GM21529 (cell line): ENCODE measurements around the gene THSD7B.
"Not testable (repeated sequence)": the region's sequence is repeated elsewhere in the genome, so short reads cannot be mapped to it uniquely, and the experiment has no call there.

ENCODE experiments used
- ATAC-seq: cut with Tn5 transposase; IDR thresholded peaks from one replicate; pipeline ENCODE4 v1.9.1; 2021; ENCODE audit not compliant: unreplicated experiment

Gene THSD7B

GRCh38 chr2:137039482-137040152 is 274.3 kb downstream of the THSD7B start:
- ATAC-seq = no peak

DNA sequence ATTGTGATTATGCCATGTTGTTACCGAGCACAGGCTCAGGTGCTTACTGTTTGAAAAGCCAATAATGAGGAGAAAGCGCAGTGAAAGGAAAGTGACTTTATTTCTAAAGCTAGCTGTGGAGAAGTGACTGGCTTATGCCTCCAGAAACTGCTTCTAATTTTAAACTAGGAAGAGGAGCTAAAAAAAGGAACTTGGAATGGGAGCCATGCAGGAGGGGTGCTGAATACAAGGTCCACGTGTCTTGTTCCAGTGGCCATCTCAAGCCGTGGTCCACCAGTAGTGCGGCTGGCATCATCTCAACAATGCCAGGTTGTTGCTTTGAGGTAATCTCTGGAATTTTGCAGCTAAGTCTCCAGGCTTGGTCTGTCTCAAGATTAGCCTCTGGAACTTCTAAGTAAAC is 282.0 kb downstream of the THSD7B start:
- ATAC-seq = no peak

DNA sequence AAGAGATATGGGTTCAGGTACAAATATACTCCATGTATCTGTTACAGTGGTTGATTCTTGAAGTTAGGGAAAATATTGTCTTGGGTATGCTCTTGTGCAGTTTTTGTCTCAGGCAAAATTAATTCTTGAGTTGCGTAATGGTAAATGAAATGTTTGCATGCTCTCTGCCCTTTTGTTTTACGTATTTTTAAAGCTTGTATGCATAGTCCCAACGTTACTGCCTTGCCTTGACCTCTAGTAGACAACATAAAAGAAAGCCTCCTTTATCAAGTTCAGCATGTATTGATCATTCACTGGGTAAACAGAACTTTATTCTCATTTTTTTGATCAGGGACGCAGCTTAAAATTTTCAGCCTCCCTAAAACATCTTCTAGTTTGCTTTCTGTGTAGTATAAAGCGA is 283.1 kb downstream of the THSD7B start:
- ATAC-seq = no peak

GRCh38 chr2:137049518-137049917 is 284.2 kb downstream of the THSD7B start:
- no peak for ATAC-seq

DNA sequence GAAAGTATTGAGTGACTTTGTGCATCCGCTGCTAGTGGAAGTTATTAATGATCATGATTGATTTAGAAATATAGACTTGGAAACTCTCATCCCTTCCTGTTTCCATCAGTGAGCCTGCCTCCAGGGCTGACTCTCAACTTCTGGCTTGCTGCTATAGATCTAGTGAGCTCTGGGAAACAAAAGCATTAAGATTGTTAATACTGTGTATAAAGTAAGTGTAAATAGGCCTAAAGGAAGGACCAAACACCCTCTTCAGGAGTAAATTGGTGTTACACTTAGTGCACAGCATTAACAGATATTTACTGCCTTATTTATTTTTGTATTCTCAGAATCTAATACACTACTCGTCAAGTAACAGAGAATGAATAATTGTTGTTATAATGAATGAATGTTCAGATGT is 285.6 kb downstream of the THSD7B start:
- ATAC-seq = no peak

GRCh38 chr2:137051778-137052398 is 286.5 kb downstream of the THSD7B start:
- ATAC-seq = no peak

DNA sequence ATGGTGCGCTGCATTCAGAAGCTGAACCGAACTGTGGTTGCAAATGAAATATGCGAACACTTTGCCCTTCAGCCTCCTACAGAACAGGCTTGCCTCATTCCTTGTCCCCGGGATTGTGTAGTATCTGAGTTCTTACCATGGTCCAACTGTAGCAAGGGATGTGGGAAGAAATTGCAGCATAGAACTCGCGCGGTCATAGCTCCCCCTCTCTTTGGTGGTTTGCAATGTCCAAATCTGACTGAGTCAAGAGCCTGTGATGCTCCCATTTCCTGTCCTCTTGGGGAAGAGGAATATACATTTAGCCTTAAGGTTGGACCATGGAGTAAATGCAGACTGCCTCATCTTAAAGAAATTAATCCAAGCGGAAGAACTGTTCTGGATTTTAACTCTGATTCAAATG is 291.4 kb downstream of the THSD7B start:
- ATAC-seq = no peak

DNA sequence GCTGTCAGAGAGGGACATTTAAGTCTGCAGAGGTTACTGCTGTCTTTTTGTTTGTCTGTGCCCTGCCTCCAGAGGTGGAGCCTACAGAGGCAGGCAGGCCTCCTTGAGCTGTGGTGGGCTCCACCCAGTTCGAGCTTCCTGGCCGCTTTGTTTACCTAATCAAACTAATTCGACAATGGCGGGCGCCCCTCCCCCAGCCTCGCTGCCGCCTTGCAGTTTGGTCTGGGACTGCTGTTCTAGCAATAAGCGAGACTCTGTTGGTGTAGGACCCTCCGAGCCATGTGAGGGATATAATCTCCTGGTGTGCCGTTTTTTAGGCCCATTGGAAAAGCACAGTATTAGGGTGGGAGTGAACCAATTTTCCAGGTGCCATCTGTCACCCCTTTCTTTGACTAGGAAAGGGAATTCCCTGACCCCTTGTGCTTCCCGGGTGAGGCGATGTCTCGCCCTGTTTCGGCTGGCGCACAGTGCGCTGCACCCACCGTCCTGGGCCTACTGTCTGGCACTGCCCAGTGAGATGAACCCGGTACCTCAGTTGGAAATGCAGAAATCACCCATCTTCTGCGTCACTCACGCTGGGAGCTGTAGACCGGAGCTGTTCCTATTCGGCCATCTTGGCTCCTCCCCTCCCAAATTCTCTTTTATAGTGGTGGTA is 310.9 kb downstream of the THSD7B start:
- ATAC-seq = not testable (repeated sequence)

DNA sequence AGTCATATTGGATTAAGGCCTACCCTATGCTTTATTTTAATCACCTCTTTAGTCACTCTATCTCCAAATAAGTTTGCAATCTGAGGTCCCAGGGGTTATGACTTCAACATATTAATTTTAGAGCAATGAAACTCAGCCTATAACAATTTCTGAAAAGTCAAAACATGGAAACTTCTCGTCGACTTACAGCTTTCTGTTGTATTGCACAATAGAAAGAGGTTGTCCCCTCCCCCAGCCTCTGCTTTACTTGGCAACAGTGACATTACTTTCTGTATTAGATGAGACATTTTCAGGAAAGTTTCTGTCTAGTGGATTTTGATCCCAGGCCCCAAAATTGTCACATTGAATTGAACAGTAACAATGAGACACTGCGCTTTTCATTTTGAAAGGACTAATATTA is 326.4 kb downstream of the THSD7B start:
- no peak for ATAC-seq

- ATAC-seq = no peak
These were observed 327.8 kb downstream of the THSD7B start for GRCh38 chr2:137093116-137093515.

- no peak for ATAC-seq
These were observed 330.8 kb downstream of the THSD7B start for GRCh38 chr2:137096187-137096586.

DNA sequence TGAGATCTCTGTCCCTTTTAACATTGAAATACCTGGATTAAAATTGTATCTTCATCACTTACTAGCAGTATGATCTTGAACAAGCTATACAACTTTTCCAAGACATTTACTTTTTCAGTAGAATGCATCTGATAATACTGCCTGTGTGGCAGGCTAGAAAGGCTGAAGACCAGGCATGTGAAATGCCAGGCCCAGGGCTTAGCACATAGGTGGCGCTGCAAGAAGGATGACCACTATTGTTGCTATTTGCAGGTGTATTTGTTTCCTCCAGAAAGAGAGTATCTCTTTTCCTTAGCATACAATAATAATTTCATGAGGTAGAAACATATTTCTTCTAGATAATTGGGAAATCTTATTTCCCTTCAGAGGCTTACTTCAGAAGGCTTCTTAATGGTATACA is 331.3 kb downstream of the THSD7B start:
- ATAC-seq = no peak

GRCh38 chr2:137101814-137102213 is 336.5 kb downstream of the THSD7B start:
- ATAC-seq = not testable (repeated sequence)

GRCh38 chr2:137107904-137108303 is 342.6 kb downstream of the THSD7B start:
- no peak for ATAC-seq

DNA sequence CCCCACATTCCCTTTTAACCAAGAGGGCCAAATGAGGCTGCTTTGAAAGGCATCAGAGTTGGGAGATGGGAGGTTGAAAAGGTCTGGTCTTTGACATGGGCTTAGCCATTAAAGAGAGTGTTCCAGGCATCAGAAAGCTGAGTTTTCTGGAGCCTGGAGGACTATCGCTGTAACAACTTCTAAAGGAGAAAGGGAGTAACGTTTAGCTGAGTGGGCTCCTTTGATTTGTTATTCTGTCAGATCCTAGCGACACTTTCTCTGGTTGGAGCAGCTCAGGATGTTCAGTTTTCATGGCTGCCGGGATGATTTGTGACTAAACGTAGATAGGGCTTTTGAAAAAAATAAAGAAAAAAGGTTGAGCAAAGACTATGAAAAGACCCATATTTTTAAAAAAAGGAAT is 346.6 kb downstream of the THSD7B start:
- ATAC-seq = no peak

- no peak for ATAC-seq
These were observed 349.9 kb downstream of the THSD7B start for GRCh38 chr2:137115081-137115794.

DNA sequence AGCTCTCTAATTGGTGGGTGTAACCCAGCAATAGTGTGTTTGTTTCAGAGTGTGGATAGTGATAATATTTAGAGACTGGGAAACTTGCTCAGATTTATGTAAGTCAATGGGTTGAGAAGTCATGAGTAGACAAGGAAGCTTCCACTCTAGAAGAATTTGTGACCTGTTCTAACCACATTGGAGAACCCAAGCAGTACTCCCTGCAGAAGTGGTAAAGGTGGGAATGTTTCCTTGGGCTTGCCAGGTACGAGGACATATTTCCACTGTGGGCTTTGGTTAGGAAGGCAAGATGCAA is 350.4 kb downstream of the THSD7B start:
- ATAC-seq = no peak

- ATAC-seq = no peak
These were observed 352.0 kb downstream of the THSD7B start for GRCh38 chr2:137117385-137117784.

DNA sequence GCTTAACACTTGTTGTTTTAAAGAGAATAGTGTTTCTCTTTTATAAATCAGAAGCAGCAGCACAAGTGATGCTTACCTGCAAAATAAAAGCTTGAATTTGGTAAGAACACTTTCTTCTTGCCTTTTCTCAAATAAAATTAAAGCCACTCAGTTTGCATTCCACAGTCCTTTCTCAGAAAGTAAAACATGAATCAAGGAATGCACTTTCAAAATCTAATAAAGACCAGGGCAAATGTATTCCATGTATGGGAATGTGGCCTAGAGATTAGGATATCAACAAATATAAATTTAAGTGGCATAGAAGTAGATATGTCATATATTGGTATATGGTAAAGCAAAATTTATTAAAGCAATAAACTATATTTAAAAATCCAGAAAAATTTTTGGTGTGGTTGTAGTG is 352.8 kb downstream of the THSD7B start:
- ATAC-seq = no peak

DNA sequence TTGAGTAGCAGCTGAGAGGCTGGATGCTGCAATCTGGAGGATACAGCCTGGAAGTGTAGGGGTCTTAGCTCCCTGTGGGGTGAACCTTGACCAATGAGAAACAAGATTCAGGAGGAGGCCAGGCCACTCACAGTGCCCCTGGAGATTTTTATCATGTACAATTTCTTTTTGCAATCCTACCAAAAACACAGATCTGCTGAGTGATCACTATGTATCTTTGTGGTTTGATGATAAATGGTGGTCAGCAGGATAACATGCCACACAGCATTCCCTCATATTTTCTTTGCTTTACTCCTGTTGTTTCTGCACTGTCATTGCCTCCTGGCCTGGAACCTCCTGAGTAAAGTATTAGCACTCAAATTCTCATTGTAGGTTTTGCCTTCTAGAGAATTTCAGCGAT is 357.9 kb downstream of the THSD7B start:
- ATAC-seq = no peak

DNA sequence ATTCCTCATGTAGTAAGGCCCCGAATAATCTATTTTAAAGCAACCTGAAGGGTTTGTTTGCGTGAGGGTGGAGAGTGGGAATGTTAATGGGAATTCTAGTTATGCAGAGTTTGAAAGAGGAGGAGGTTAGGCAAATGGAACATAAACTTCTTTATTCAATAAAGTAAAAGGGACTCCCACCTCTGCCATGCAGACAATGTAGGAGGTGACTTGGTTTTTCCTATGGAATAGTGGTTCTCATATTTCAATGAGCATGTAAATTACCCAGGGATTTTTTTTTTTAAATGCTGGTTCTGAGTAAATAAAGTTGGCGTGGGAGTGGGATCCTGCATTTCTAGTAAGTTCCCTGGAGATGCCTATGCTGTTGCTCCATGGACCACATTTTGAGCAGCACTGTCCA is 367.9 kb downstream of the THSD7B start:
- no peak for ATAC-seq

DNA sequence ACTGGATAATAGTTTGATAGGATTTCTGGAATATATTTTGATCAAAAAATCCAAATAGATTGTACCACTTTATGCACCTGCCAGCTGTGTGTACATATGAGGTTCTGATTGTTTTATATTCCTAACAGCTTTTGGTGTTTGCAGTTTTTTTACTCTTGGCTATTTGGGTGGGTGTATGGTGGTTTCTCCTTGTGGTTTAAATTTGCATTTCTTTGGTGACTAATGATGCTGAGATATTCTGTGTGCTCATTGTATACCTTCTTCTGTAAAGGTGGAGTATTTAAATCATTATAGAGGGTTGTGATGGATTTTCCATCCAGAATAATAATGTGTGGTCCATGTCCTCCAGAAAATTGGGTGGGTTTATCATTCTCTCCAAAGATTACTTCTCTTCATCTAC is 372.9 kb downstream of the THSD7B start:
- no peak for ATAC-seq
